Calu3 (cell line): ENCODE data around the gene CBFA2T3. TPM values are rescaled to one million over a fixed set of nuclear protein-coding genes. Genes with fewer than 3 reads are reported as not detected.
"Not testable (repeated sequence)": the region's sequence is repeated elsewhere in the genome, so short reads cannot be mapped to it uniquely, and the experiment has no call there.

Experiments
- BruUV-seq: library from RNA; stranded (reverse); fragments of 400-500 nt; replicated peaks from 2 replicates; lab custom pipeline; 2021; lab: Mats Ljungman, UMichigan
- CTCF ChIA-PET: fragments of 300-600 bp; sonication (Branson Sonifier 250); formaldehyde crosslinking; loops from one replicate; lab custom pipeline; 2022; ENCODE audit warnings: antibody characterized with exemption; lab: Charles Lee
- DNase-seq: peaks from one replicate; pipeline ENCODE4 v3.0.0; 2022
- H3K27ac Mint-ChIP-seq: one replicate; pipeline ENCODE4 v1.8.0; 2022; ENCODE audit warnings: mixed read lengths; ENCODE audit not compliant: unreplicated experiment
- H3K27me3 Mint-ChIP-seq: one replicate; pipeline ENCODE4 v1.8.0; 2022; ENCODE audit warnings: mixed read lengths; ENCODE audit not compliant: unreplicated experiment
- H3K36me3 Mint-ChIP-seq: one replicate; pipeline ENCODE4 v1.8.0; 2022; ENCODE audit warnings: mild to moderate bottlenecking, moderate library complexity, mixed read lengths; ENCODE audit not compliant: insufficient read depth, unreplicated experiment
- H3K4me1 Mint-ChIP-seq: one replicate; pipeline ENCODE4 v1.8.0; 2022; ENCODE audit warnings: mild to moderate bottlenecking, low read depth, mixed read lengths; ENCODE audit not compliant: unreplicated experiment
- H3K4me3 Mint-ChIP-seq: one replicate; pipeline ENCODE4 v1.8.0; 2022; ENCODE audit warnings: mild to moderate bottlenecking, low read depth, moderate library complexity, mixed read lengths; ENCODE audit not compliant: unreplicated experiment
- H3K9me3 Mint-ChIP-seq: one replicate; pipeline ENCODE4 v1.8.0; 2022; ENCODE audit warnings: low read depth, mixed read lengths; ENCODE audit not compliant: unreplicated experiment
- intact Hi-C: fragments of 100-400 bp; cut with micrococcal nuclease; formaldehyde crosslinking; loops from one replicate; pipeline ENCODE4 v1.10.0; 2022; ENCODE audit not compliant: unreplicated experiment
- total RNA-seq: library from RNA; stranded (reverse); gene quantifications from 2 replicates; pipeline ENCODE4 v1.2.3, GENCODE V29; 2022
- TF ChIP-seq, protein P1 (sequence below): fragments of 200-600 bp; IDR thresholded peaks from one replicate; pipeline ENCODE4 v1.8.0; 2022; ENCODE audit warnings: antibody characterized with exemption; ENCODE audit not compliant: unreplicated experiment

CBFA2T3 gene
- total RNA-seq, 1 experiment from 2014 or later: not detected

DNA sequence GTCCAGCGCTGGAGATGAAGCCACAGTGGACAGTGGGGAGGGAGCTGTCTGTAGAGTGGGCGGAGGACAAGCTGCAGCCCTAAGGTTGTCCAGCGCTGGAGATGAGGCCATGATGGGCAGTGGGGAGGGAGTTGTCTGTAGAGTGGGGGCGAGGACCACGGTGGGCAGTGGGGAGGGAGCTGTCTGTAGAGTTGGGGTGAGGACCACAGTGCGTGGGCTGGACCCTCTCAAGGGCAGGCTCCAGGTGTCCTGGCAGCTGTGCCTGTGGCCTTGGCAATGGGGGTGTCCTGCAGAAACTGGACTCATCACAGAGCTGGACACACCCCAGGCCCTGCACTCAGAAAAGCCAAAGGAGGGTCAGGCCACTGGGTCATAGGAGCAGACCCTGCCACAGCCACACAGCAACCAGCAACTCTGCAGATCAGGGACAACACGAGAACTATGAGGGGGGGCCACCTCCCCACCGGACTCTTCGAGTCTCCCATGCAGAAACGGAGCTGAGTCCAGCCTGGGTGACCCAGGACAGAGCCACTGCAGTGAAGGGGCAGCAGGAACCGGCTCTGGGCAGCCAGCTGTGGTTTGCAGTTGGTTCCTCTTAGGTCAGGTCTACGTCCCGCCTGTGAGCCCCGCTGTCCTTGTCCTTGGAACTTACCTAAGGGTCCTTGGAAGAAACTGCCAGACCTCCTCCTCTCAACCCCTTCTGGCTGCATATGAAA lies 33.4 kb upstream of the CBFA2T3 start:
- intact Hi-C loops: no loop called here
- H3K27ac Mint-ChIP-seq: no peak overlapping the region
- no peak overlapping the region for H3K4me3 Mint-ChIP-seq
- no TSS peak for BruUV-seq
- DNase-seq: no peak
- peaks cover 72% of the 10 kb centered on the region for H3K27me3 Mint-ChIP-seq
- no peaks in the 10 kb centered on the region for H3K9me3 Mint-ChIP-seq
- CTCF ChIA-PET: no interaction called here
- TF ChIP-seq, protein P1, sequence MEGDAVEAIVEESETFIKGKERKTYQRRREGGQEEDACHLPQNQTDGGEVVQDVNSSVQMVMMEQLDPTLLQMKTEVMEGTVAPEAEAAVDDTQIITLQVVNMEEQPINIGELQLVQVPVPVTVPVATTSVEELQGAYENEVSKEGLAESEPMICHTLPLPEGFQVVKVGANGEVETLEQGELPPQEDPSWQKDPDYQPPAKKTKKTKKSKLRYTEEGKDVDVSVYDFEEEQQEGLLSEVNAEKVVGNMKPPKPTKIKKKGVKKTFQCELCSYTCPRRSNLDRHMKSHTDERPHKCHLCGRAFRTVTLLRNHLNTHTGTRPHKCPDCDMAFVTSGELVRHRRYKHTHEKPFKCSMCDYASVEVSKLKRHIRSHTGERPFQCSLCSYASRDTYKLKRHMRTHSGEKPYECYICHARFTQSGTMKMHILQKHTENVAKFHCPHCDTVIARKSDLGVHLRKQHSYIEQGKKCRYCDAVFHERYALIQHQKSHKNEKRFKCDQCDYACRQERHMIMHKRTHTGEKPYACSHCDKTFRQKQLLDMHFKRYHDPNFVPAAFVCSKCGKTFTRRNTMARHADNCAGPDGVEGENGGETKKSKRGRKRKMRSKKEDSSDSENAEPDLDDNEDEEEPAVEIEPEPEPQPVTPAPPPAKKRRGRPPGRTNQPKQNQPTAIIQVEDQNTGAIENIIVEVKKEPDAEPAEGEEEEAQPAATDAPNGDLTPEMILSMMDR: no peak
- no peaks in the 10 kb centered on the region for H3K36me3 Mint-ChIP-seq
- no peaks in the 10 kb centered on the region for H3K4me1 Mint-ChIP-seq

DNA sequence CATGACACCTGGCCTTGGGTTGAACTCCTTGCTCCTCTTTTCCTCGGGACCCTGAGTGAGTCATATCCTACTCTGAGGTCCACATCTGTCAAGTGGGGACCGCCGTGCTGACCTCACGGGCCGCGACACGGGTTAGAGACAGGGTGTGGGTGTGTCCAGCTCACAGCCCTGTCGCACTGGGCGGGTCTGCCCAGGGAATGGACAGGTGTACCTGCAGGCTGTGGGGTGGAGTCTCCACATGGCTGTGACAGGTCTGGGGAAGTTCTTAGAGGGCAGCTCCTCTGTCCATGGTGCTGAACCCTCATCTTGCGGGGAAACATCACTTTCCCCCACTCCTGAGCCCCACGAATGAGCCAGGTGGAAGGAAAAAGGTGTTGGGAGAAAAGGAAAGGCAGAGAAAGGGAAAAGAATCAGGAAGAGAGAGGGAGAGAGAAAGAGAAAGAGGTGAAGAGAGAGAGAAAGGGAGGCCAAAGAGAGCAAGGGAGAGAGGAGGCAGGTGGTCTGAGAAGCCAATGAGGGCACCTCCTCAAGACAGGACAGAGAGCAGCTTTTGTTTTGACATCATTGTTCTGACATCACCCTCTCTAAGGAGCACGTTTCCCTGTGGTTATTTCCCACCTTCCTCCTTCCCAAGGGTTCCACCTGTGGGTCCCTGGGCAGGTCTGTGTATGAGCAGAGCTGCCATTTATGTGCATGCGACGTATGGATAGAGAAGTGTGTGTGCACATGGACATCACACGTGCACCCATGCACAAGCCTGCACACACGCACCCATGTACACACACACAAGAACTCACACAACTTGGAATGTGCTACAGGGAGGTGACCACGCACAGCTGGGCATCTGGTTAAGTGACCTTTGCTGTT lies 32.6 kb upstream of the CBFA2T3 start:
- CTCF ChIA-PET: no interaction called here
- intact Hi-C loops: no loop called here

DNA sequence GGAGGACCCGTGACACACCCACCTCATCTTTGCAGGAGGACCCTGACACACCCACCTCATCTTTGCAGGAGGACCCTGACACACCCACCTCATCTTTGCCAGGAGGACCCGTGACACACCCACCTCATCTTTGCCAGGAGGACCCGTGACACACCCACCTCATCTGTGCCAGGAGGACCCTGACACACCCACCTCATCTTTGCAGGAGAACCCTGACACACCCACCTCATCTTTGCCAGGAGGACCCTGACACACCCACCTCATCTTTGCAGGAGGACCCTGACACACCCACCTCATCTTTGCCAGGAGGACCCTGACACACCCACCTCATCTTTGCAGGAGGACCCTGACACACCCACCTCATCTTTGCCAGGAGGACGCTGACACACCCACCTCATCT lies 31.8 kb upstream of the CBFA2T3 start:
- H3K9me3 Mint-ChIP-seq, H3K36me3 Mint-ChIP-seq, DNase-seq, CTCF ChIA-PET, BruUV-seq, intact Hi-C loops, H3K4me1 Mint-ChIP-seq, H3K4me3 Mint-ChIP-seq, H3K27ac Mint-ChIP-seq: not testable (repeated sequence)
- peaks cover 80% of the 10 kb centered on the region for H3K27me3 Mint-ChIP-seq

More for the DNA sequence above, 32.6 kb upstream of the CBFA2T3 start:
- TF ChIP-seq, protein P1: no peak
- Mint-ChIP-seq H3K27me3 (peaks cover 80% of the 10 kb centered on the region), H3K27ac (no peak overlapping the region), H3K9me3 (no peaks in the 10 kb centered on the region), H3K36me3 (no peaks in the 10 kb centered on the region), H3K4me1 (no peaks in the 10 kb centered on the region), H3K4me3 (no peak overlapping the region)
- BruUV-seq: no TSS peak
- DNase-seq: no peak

DNA sequence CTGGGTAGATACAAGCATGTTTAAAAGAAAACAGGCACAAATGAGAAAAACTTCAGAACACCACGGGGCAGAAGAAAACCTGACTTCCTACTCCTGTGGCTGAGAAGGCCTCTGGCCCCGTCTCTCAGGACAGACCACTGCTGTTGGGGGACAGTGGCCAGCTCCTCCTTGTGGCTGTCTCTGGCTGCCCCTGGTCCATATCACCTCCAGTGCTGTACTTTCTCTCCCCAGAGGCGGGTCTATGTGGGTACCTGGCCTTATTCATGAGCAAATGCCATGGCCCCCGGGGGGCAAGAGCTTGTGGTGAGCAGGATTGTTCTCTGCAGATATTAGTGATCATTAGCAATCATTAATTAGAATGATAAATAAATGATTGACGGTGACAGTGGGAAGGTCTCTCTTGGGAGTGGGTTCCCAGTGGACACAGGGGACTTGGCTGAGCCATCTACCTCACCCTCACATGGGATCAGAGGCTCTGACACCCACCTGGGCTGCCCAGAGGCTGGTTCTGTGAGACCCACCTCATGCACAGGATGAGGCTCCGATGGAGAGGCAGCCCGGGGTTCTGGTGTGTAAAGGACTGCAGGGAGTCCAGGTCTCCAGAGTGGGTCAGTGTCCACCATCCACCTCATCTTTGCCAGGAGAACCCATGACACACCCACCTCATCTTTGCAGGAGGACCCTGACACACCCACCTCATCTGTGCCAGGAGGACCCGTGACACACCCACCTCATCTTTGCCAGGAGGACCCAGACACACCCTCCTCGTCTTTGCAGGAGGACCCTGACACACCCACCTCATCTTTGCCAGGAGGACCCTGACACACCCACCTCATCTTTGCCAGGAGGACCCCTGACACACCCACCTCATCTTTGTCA lies 30.6 kb upstream of the CBFA2T3 start:
- no peak for DNase-seq
- BruUV-seq: no TSS peak
- intact Hi-C loops: no loop called here
- TF ChIP-seq, protein P1: no peak
- no peaks in the 10 kb centered on the region for H3K4me1 Mint-ChIP-seq
- H3K27ac Mint-ChIP-seq: no peak overlapping the region
- no peaks in the 10 kb centered on the region for H3K36me3 Mint-ChIP-seq
- CTCF ChIA-PET: no interaction called here
- H3K9me3 Mint-ChIP-seq: no peaks in the 10 kb centered on the region
- no peak overlapping the region for H3K4me3 Mint-ChIP-seq
- peaks cover 80% of the 10 kb centered on the region for H3K27me3 Mint-ChIP-seq
